ENCODE results near the gene CFAP97D1.

CFAP97D1 gene

GRCh38 chr17:43767053-43767712 lies 13.1 kb upstream of the CFAP97D1 start:
- no peak for TF ChIP-seq CTCF (conservative IDR thresholded peaks at IDR 0.05; ENCODE audit: low read depth, low read length)
- H3K4me3 ChIP-seq (ENCODE audit: low read length): no peak overlapping the region
- DNase-seq (ENCODE audit: low read depth): no peak

- no peak for TF ChIP-seq CTCF (conservative IDR thresholded peaks at IDR 0.05; ENCODE audit: low read depth, low read length)
- DNase-seq (ENCODE audit: low read depth): no peak
- H3K4me3 ChIP-seq (ENCODE audit: low read length): no peak overlapping the region
Observed at GRCh38 chr17:43767713-43768059, 12.5 kb upstream of the CFAP97D1 start.

GRCh38 chr17:43768382-43768781 lies 11.9 kb upstream of the CFAP97D1 start:
- no peak for DNase-seq (ENCODE audit: low read depth)
- no peak overlapping the region for H3K4me3 ChIP-seq (ENCODE audit: low read length)
- no peak for TF ChIP-seq CTCF (conservative IDR thresholded peaks at IDR 0.05; ENCODE audit: low read depth, low read length)

- no peak overlapping the region for H3K4me3 ChIP-seq (ENCODE audit: low read length)
- DNase-seq (ENCODE audit: low read depth): no peak
- TF ChIP-seq CTCF (conservative IDR thresholded peaks at IDR 0.05; ENCODE audit: low read depth, low read length): no peak
Observed at GRCh38 chr17:43768943-43769342, 11.3 kb upstream of the CFAP97D1 start.

GRCh38 chr17:43769426-43769825 lies 10.8 kb upstream of the CFAP97D1 start:
- DNase-seq (ENCODE audit: low read depth): no peak
- TF ChIP-seq CTCF (conservative IDR thresholded peaks at IDR 0.05; ENCODE audit: low read depth, low read length): no peak
- no peak overlapping the region for H3K4me3 ChIP-seq (ENCODE audit: low read length)

- DNase-seq (ENCODE audit: low read depth): no peak
- no peak overlapping the region for H3K4me3 ChIP-seq (ENCODE audit: low read length)
- TF ChIP-seq CTCF (conservative IDR thresholded peaks at IDR 0.05; ENCODE audit: low read depth, low read length): no peak
Observed at GRCh38 chr17:43769859-43770258, 10.4 kb upstream of the CFAP97D1 start.

GRCh38 chr17:43770957-43771356 lies 9.3 kb upstream of the CFAP97D1 start:
- no peak for DNase-seq (ENCODE audit: low read depth)
- H3K4me3 ChIP-seq (ENCODE audit: low read length): no peak overlapping the region
- no peak for TF ChIP-seq CTCF (conservative IDR thresholded peaks at IDR 0.05; ENCODE audit: low read depth, low read length)

Measured in retinal pigment epithelial cell (primary cell).